ENCODE measurements around the gene PCSK9. TPM values are rescaled to one million over a fixed set of nuclear protein-coding genes. Genes with fewer than 3 reads are reported as not detected.
A peak's percentile ranks its signal among the peaks of the same experiment; 100 is the strongest.

Gene PCSK9
- total and polyA plus RNA-seq, 3 experiments from 2014 or later, result not detected

- Histone ChIP-seq H3K27me3 (ENCODE audit: insufficient read depth, low read length, poor library complexity, severe bottlenecking) (no peaks in the 10 kb centered on the region), H3K36me3 (ENCODE audit: insufficient read depth, low read length) (no peaks in the 10 kb centered on the region), H3K27ac (ENCODE audit: low read depth, low read length) (no peak overlapping the region), H3K9me3 (ENCODE audit: low read length) (no peaks in the 10 kb centered on the region), H3K4me3 (ENCODE audit: low read length) (no peak overlapping the region), H3K4me1 (ENCODE audit: insufficient read depth, low read length) (no peaks in the 10 kb centered on the region)
- Mint-ChIP-seq H3K4me1 (no peaks in the 10 kb centered on the region), H3K9me3 (no peaks in the 10 kb centered on the region), H3K4me3 (no peak overlapping the region), H3K27ac (peak overlapping the region in 1 of 8 donors; percentile 56), H3K27me3 (no peaks in the 10 kb centered on the region), H3K36me3 (no peaks in the 10 kb centered on the region)
- CTCF ChIA-PET, result no interaction called here
- DNase-seq, result no peak
- POLR2A ChIA-PET, result no interaction called here
Observed at GRCh38 chr1:55055084-55055882, 15.9 kb downstream of the PCSK9 start.

DNA sequence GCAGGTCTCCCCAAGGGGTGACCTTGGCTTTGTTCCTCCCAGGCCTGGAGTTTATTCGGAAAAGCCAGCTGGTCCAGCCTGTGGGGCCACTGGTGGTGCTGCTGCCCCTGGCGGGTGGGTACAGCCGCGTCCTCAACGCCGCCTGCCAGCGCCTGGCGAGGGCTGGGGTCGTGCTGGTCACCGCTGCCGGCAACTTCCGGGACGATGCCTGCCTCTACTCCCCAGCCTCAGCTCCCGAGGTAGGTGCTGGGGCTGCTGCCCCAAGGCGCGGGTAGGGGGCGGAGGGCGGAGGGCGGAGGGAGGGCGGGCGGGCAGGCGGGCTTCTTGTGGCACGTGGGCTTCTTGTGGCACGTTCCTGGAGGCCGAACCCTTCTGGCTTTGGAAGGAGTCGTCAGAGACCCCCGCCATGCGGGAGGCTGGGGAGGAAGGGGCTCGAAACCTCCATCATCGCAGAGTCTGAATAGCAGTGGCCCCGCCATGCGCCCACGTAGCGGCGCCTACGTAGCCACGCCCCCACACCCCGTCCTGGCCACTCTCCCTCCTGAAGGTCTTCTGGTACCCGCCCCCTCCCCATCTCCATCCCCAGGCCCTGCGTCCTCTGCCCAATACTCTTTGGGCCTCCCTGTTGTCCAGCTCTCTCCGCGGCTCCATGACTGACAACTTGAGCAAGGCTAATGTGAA, 16.7 kb downstream of the PCSK9 start:
- ChIA-PET POLR2A (no interaction called here), CTCF (no interaction called here)
- Mint-ChIP-seq H3K27me3 (no peaks in the 10 kb centered on the region), H3K4me1 (no peaks in the 10 kb centered on the region), H3K4me3 (no peak overlapping the region), H3K27ac (no peak overlapping the region), H3K36me3 (no peaks in the 10 kb centered on the region), H3K9me3 (no peaks in the 10 kb centered on the region)
- Histone ChIP-seq H3K4me1 (ENCODE audit: insufficient read depth, low read length) (no peaks in the 10 kb centered on the region), H3K4me3 (ENCODE audit: low read length) (no peak overlapping the region), H3K9me3 (ENCODE audit: low read length) (no peaks in the 10 kb centered on the region), H3K27ac (ENCODE audit: low read depth, low read length) (no peak overlapping the region), H3K36me3 (ENCODE audit: insufficient read depth, low read length) (no peaks in the 10 kb centered on the region), H3K27me3 (ENCODE audit: insufficient read depth, low read length, poor library complexity, severe bottlenecking) (no peaks in the 10 kb centered on the region)
- DNase-seq, result no peak

DNA sequence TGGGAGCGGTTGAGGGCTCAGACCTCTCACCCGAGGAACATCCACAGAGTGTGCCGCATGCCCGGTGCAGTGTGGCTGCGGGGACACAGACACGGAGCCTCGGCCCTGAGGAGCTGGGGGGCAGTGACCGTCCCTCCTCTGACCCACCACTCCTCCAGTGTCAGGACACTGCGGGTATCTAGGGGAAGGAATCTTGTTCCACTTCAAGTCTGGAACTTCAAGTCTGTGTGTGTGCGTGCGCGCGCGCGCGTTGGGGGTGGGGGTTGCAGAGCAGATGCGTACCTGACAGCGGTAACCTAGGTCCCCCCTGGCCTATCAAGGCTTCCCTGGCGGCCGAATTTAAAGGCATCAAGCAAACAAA, 17.3 kb downstream of the PCSK9 start:
- H3K27ac ChIP-seq (ENCODE audit: low read depth, low read length), result no peak overlapping the region
- DNase-seq, result no peak
- H3K27me3 ChIP-seq (ENCODE audit: insufficient read depth, low read length, poor library complexity, severe bottlenecking), result no peaks in the 10 kb centered on the region
- H3K4me1 ChIP-seq (ENCODE audit: insufficient read depth, low read length), result no peaks in the 10 kb centered on the region
- CTCF ChIA-PET, result no interaction called here
- POLR2A ChIA-PET, result no interaction called here
- no peaks in the 10 kb centered on the region for H3K36me3 ChIP-seq (ENCODE audit: insufficient read depth, low read length)
- Mint-ChIP-seq H3K4me1 (no peaks in the 10 kb centered on the region), H3K27me3 (no peaks in the 10 kb centered on the region), H3K4me3 (no peak overlapping the region), H3K36me3 (no peaks in the 10 kb centered on the region), H3K27ac (no peak overlapping the region), H3K9me3 (no peaks in the 10 kb centered on the region)
- H3K9me3 ChIP-seq (ENCODE audit: low read length), result no peaks in the 10 kb centered on the region
- H3K4me3 ChIP-seq (ENCODE audit: low read length), result no peak overlapping the region

- no peak for DNase-seq
- Histone ChIP-seq H3K27ac (ENCODE audit: low read depth, low read length) (no peak overlapping the region), H3K27me3 (ENCODE audit: insufficient read depth, low read length, poor library complexity, severe bottlenecking) (no peaks in the 10 kb centered on the region), H3K9me3 (ENCODE audit: low read length) (no peaks in the 10 kb centered on the region), H3K4me1 (ENCODE audit: insufficient read depth, low read length) (no peaks in the 10 kb centered on the region), H3K36me3 (ENCODE audit: insufficient read depth, low read length) (no peaks in the 10 kb centered on the region), H3K4me3 (ENCODE audit: low read length) (no peak overlapping the region)
- CTCF ChIA-PET, result interaction anchor here (1.0 kb wide), 1 partner anchor 14 kb away, joined by 3 read pairs; no protein-coding TSS in a partner anchor
- no peak overlapping the region for H3K4me3 Mint-ChIP-seq
- no peaks in the 10 kb centered on the region for H3K4me1 Mint-ChIP-seq
- no peaks in the 10 kb centered on the region for H3K27me3 Mint-ChIP-seq
- H3K36me3 Mint-ChIP-seq, result no peaks in the 10 kb centered on the region
- H3K9me3 Mint-ChIP-seq, result no peaks in the 10 kb centered on the region
- POLR2A ChIA-PET, result no interaction called here
- no peak overlapping the region for H3K27ac Mint-ChIP-seq
Observed at GRCh38 chr1:55057270-55057955, 18.1 kb downstream of the PCSK9 start.

DNA sequence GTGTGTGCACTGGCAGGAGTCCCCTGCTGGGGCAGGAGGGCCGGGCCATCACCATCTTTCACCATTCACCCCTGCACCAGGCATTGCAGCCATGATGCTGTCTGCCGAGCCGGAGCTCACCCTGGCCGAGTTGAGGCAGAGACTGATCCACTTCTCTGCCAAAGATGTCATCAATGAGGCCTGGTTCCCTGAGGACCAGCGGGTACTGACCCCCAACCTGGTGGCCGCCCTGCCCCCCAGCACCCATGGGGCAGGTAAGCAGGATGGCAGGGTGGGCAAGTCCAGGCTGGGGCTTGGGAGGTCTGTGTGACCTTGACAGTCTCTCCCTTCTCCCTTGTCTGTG, 18.6 kb downstream of the PCSK9 start:
- POLR2A ChIA-PET, result no interaction called here
- H3K9me3 Mint-ChIP-seq, result no peaks in the 10 kb centered on the region

DNA sequence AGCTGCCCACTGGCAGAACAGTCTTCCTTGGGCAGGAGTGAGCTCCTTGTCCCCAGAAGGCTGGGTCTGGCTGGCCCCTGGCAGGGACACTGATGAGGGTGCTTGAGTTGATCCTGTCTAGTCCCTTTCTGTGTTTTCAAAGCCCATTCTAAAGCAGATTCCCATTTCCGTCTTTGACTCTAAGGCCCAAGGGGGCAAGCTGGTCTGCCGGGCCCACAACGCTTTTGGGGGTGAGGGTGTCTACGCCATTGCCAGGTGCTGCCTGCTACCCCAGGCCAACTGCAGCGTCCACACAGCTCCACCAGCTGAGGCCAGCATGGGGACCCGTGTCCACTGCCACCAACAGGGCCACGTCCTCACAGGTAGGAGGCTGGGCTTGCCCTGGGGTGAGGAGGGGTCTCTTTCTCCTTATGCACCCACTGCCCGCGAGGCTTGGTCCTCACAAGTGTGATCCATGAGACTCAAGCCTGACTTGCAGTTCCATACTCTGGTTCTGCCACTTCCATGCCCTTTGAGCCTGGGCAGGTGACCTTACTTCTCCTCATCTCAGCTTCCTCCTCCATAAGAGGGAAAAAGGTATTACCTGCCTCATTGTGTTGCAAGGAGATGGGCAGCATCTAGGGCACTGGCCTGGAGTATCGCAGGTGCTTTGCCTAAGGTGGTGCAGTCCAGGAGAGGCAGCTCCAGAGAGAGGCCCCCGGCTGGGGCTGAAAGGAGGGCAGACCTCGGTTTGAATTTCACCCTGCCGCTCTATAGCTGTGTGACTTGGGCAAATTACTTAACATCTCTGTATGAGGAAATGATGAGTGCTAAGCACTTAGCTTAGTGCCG, 20.2 kb downstream of the PCSK9 start:
- Histone ChIP-seq H3K27me3 (ENCODE audit: insufficient read depth, low read length, poor library complexity, severe bottlenecking) (no peaks in the 10 kb centered on the region), H3K9me3 (ENCODE audit: low read length) (no peaks in the 10 kb centered on the region), H3K4me3 (ENCODE audit: low read length) (no peak overlapping the region), H3K36me3 (ENCODE audit: insufficient read depth, low read length) (no peaks in the 10 kb centered on the region), H3K27ac (ENCODE audit: low read depth, low read length) (no peak overlapping the region), H3K4me1 (ENCODE audit: insufficient read depth, low read length) (no peaks in the 10 kb centered on the region)
- Mint-ChIP-seq H3K36me3 (no peaks in the 10 kb centered on the region), H3K4me3 (no peak overlapping the region), H3K27me3 (no peaks in the 10 kb centered on the region), H3K4me1 (no peaks in the 10 kb centered on the region), H3K9me3 (no peaks in the 10 kb centered on the region), H3K27ac (peak overlapping the region in 1 of 8 donors; percentile 6)
- ChIA-PET CTCF (no interaction called here), POLR2A (no interaction called here)
- no peak for DNase-seq

More for the DNA sequence above, 18.6 kb downstream of the PCSK9 start:
- no peaks in the 10 kb centered on the region for H3K27me3 ChIP-seq (ENCODE audit: insufficient read depth, low read length, poor library complexity, severe bottlenecking)
- DNase-seq, result no peak
- Mint-ChIP-seq H3K27me3 (no peaks in the 10 kb centered on the region), H3K4me3 (no peak overlapping the region), H3K4me1 (no peaks in the 10 kb centered on the region), H3K27ac (no peak overlapping the region), H3K36me3 (no peaks in the 10 kb centered on the region)
- no peaks in the 10 kb centered on the region for H3K9me3 ChIP-seq (ENCODE audit: low read length)
- H3K4me3 ChIP-seq (ENCODE audit: low read length), result no peak overlapping the region
- CTCF ChIA-PET, result interaction anchor here (1.0 kb wide), 1 partner anchor 14 kb away, joined by 3 read pairs; no protein-coding TSS in a partner anchor
- no peaks in the 10 kb centered on the region for H3K4me1 ChIP-seq (ENCODE audit: insufficient read depth, low read length)
- H3K27ac ChIP-seq (ENCODE audit: low read depth, low read length), result no peak overlapping the region
- no peaks in the 10 kb centered on the region for H3K36me3 ChIP-seq (ENCODE audit: insufficient read depth, low read length)

GRCh38 chr1:55060133-55060999, 21.0 kb downstream of the PCSK9 start:
- ChIA-PET CTCF (no interaction called here), POLR2A (no interaction called here)
- Mint-ChIP-seq H3K27ac (peak overlapping the region in 1 of 8 donors; percentile 39), H3K36me3 (no peaks in the 10 kb centered on the region), H3K4me3 (no peak overlapping the region), H3K4me1 (no peaks in the 10 kb centered on the region), H3K9me3 (no peaks in the 10 kb centered on the region), H3K27me3 (no peaks in the 10 kb centered on the region)
- H3K4me3 ChIP-seq (ENCODE audit: low read length), result no peak overlapping the region
- H3K27me3 ChIP-seq (ENCODE audit: insufficient read depth, low read length, poor library complexity, severe bottlenecking), result no peaks in the 10 kb centered on the region
- no peaks in the 10 kb centered on the region for H3K36me3 ChIP-seq (ENCODE audit: insufficient read depth, low read length)
- no peaks in the 10 kb centered on the region for H3K4me1 ChIP-seq (ENCODE audit: insufficient read depth, low read length)
- no peak overlapping the region for H3K27ac ChIP-seq (ENCODE audit: low read depth, low read length)
- no peaks in the 10 kb centered on the region for H3K9me3 ChIP-seq (ENCODE audit: low read length)
- no peak for DNase-seq

Data from CD8-positive, alpha-beta memory T cell (primary cell).